Measurements from ENCODE around the gene ITPR2. TPM values are rescaled to one million over a fixed set of nuclear protein-coding genes. Genes with fewer than 3 reads are reported as not detected.

The ITPR2 gene
- polyA plus RNA-seq, 1 of the 3 experiments (the other 2 are of a cell fraction) = 2.3 TPM

GRCh38 chr12:26347300-26347699 lies 485.7 kb downstream of the ITPR2 start:
- Histone ChIP-seq H3K4me1 (ENCODE audit: control insufficient read depth in 1 of 2, insufficient read depth in 2 of 2, low read depth in 1 of 2, low read length in 1 of 2) (no peaks in the 10 kb centered on the region; a peak in 1 of 4 replicates), H3F3A (replicated peaks; ENCODE audit: insufficient read depth) (peaks cover 4% of the 10 kb centered on the region), H4K20me1 (ENCODE audit: insufficient read depth) (no peaks in the 10 kb centered on the region), H3K36me3 (replicated peaks in 1 of 2; ENCODE audit: control insufficient read depth in 1 of 2, insufficient read depth in 2 of 2, low read length in 1 of 2) (no peaks in the 10 kb centered on the region), H3K4me2 (no peak overlapping the region), H2AFZ (ENCODE audit: low read depth) (no peak overlapping the region), H3K27me3 (ENCODE audit: insufficient read depth) (no peaks in the 10 kb centered on the region), H3K27ac (ENCODE audit: low read depth in 2 of 2, low read length in 1 of 2) (no peak overlapping the region), H3K9me3 (no peaks in the 10 kb centered on the region), H3K4me3 (ENCODE audit: low read depth in 2 of 2, low read length in 1 of 2) (no peak overlapping the region), H3K9me2 (no peaks in the 10 kb centered on the region), H3K79me2 (ENCODE audit: insufficient read depth) (no peaks in the 10 kb centered on the region), H3K9ac (no peak overlapping the region)
- no peak for DNase-seq
- TF ChIP-seq FOSL2 (IDR thresholded peaks at IDR 0.05; ENCODE audit: borderline replicate concordance, low read depth) = no peak
- POLR2A ChIA-PET = no interaction called here
- CTCF ChIA-PET = interaction anchor here (1.2 kb wide), 1 partner anchor 11 kb away, joined by 3 read pairs; no protein-coding TSS in a partner anchor
- WGBS (ENCODE audit: low lambda C conversion rate) = 100% methylated on average over 1 of the region's 1 CpG

DNA sequence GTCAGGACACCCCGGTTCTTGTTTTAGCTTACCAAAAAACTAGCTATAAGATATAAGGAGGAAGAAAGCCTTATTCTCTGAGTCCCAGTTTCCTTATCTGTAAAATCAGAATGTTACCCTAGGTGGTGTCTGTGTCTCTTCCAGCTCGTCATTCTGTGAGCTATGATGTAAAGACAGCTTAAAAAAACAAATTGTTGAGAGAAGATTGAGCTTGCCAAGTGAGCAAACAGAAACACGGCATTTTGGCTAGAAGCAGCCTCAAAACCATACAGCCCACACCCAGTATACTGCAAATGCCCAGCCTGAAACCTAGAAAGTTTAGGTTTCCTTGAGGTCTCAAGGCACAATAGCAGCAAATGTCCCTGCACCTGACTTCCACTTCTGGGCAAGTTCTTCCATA lies 486.3 kb downstream of the ITPR2 start:
- DNase-seq = no peak
- TF ChIP-seq PBX3 (IDR thresholded peaks at IDR 0.05) (0 out of 2 replicates have a peak, but pooled peaks have one; percentile 24), RAD21 (IDR thresholded peaks at IDR 0.05; ENCODE audit: low read length) (no peak)
- CTCF ChIA-PET = interaction anchor here (1.2 kb wide), 1 partner anchor 11 kb away, joined by 3 read pairs; no protein-coding TSS in a partner anchor
- no peaks in the 10 kb centered on the region for H3K79me2 ChIP-seq (ENCODE audit: insufficient read depth)
- no peak overlapping the region; a peak in 1 of 4 replicates for H3K27ac ChIP-seq (ENCODE audit: low read depth in 2 of 2, low read length in 1 of 2)
- POLR2A ChIA-PET = no interaction called here
- H3K27me3 ChIP-seq (ENCODE audit: insufficient read depth) = no peaks in the 10 kb centered on the region
- WGBS (ENCODE audit: low lambda C conversion rate) = 39% methylated on average over 3 of the region's 3 CpGs
- no peak overlapping the region for H2AFZ ChIP-seq (ENCODE audit: low read depth)
- no peaks in the 10 kb centered on the region for H3K36me3 ChIP-seq (replicated peaks in 1 of 2; ENCODE audit: control insufficient read depth in 1 of 2, insufficient read depth in 2 of 2, low read length in 1 of 2)
- no peak overlapping the region for H3K9ac ChIP-seq
- H4K20me1 ChIP-seq (ENCODE audit: insufficient read depth) = no peaks in the 10 kb centered on the region
- peaks cover 0 to 3% of the 10 kb centered on the region in 2 experiments; a peak in 1 of 4 replicates for H3K4me1 ChIP-seq (ENCODE audit: control insufficient read depth in 1 of 2, insufficient read depth in 2 of 2, low read depth in 1 of 2, low read length in 1 of 2)
- peak overlapping the region; percentile 25; the same call in 1 of the 2 replicates for H3K4me2 ChIP-seq
- no peaks in the 10 kb centered on the region for H3K9me3 ChIP-seq
- H3K4me3 ChIP-seq (ENCODE audit: low read depth in 2 of 2, low read length in 1 of 2) = no peak overlapping the region
- H3F3A ChIP-seq (replicated peaks; ENCODE audit: insufficient read depth) = peaks cover 4% of the 10 kb centered on the region
- H3K9me2 ChIP-seq = no peaks in the 10 kb centered on the region

GRCh38 chr12:26345471-26346003 lies 487.5 kb downstream of the ITPR2 start:
- H2AFZ ChIP-seq (ENCODE audit: low read depth) = no peak overlapping the region
- peaks cover 4% of the 10 kb centered on the region for H3F3A ChIP-seq (replicated peaks; ENCODE audit: insufficient read depth)
- H3K9me3 ChIP-seq = no peaks in the 10 kb centered on the region
- no peak overlapping the region for H3K9ac ChIP-seq
- no peak for TF ChIP-seq RXRA (IDR thresholded peaks at IDR 0.05; ENCODE audit: borderline replicate concordance, low read depth)
- no peak for TF ChIP-seq MXI1 (IDR thresholded peaks at IDR 0.05; ENCODE audit: low read depth, low read length)
- no peak for TF ChIP-seq RCOR1 (IDR thresholded peaks at IDR 0.05; ENCODE audit: low read length)
- no peak for TF ChIP-seq TAF1 (IDR thresholded peaks at IDR 0.05; ENCODE audit: borderline replicate concordance, low read depth, low read length)
- TF ChIP-seq, protein P1, sequence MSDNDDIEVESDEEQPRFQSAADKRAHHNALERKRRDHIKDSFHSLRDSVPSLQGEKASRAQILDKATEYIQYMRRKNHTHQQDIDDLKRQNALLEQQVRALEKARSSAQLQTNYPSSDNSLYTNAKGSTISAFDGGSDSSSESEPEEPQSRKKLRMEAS (IDR thresholded peaks at IDR 0.05; ENCODE audit: low read depth) = no peak
- no peak for TF ChIP-seq FOSL2 (IDR thresholded peaks at IDR 0.05; ENCODE audit: borderline replicate concordance, low read depth)
- TF ChIP-seq EZH2phosphoT487 (IDR thresholded peaks at IDR 0.05; ENCODE audit: borderline replicate concordance, low read depth) = no peak
- TF ChIP-seq EP300 (IDR thresholded peaks at IDR 0.05; ENCODE audit: borderline replicate concordance in 1 of 2, low read depth in 1 of 2, low read length in 1 of 2) = no peak
- TF ChIP-seq ELF1 (IDR thresholded peaks at IDR 0.05) = no peak
- TF ChIP-seq NRF1 (IDR thresholded peaks at IDR 0.05; ENCODE audit: low read depth, low read length) = no peak
- TF ChIP-seq TCF12 (IDR thresholded peaks at IDR 0.05) = no peak
- no peak for TF ChIP-seq TEAD4 (IDR thresholded peaks at IDR 0.05; ENCODE audit: borderline replicate concordance, insufficient read depth)
- TF ChIP-seq GABPA (IDR thresholded peaks at IDR 0.05; ENCODE audit: low read depth) = no peak
- TF ChIP-seq, protein P2, sequence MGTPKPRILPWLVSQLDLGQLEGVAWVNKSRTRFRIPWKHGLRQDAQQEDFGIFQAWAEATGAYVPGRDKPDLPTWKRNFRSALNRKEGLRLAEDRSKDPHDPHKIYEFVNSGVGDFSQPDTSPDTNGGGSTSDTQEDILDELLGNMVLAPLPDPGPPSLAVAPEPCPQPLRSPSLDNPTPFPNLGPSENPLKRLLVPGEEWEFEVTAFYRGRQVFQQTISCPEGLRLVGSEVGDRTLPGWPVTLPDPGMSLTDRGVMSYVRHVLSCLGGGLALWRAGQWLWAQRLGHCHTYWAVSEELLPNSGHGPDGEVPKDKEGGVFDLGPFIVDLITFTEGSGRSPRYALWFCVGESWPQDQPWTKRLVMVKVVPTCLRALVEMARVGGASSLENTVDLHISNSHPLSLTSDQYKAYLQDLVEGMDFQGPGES (IDR thresholded peaks at IDR 0.05; ENCODE audit: low read depth, low read length) = no peak
- H3K4me2 ChIP-seq = no peak overlapping the region
- H3K4me3 ChIP-seq (ENCODE audit: low read depth in 2 of 2, low read length in 1 of 2) = no peak overlapping the region
- H3K27me3 ChIP-seq (ENCODE audit: insufficient read depth) = no peaks in the 10 kb centered on the region
- POLR2A ChIA-PET = no interaction called here
- H3K79me2 ChIP-seq (ENCODE audit: insufficient read depth) = no peaks in the 10 kb centered on the region
- H4K20me1 ChIP-seq (ENCODE audit: insufficient read depth) = no peaks in the 10 kb centered on the region
- H3K36me3 ChIP-seq (replicated peaks in 1 of 2; ENCODE audit: control insufficient read depth in 1 of 2, insufficient read depth in 2 of 2, low read length in 1 of 2) = no peaks in the 10 kb centered on the region
- WGBS (ENCODE audit: low lambda C conversion rate) = 89% methylated on average over 2 of the region's 2 CpGs
- no peak for DNase-seq
- no peak overlapping the region for H3K27ac ChIP-seq (ENCODE audit: low read depth in 2 of 2, low read length in 1 of 2)
- CTCF ChIA-PET = no interaction called here
- no peaks in the 10 kb centered on the region for H3K9me2 ChIP-seq
- H3K4me1 ChIP-seq (ENCODE audit: control insufficient read depth in 1 of 2, insufficient read depth in 2 of 2, low read depth in 1 of 2, low read length in 1 of 2) = peaks cover 2 to 5% of the 10 kb centered on the region in 2 experiments; a peak in 1 of 4 replicates
